Stimulated activated CD4-positive, alpha-beta T cell treated with anti-CD3 and anti-CD28 coated beads, Interleukin-15, amount 100 ng/mL, for 1 hour (primary cell): ENCODE measurements around the gene ERN1.

ENCODE experiments used
- DNase-seq, 2 donors: peaks; one replicate each; pipeline ENCODE4 v3.0.0-alpha.2; 2020; ENCODE audit warnings: low read depth in 1 of 2, low spot score in 1 of 2

ERN1 gene

GRCh38 chr17:64063766-64064224 is 66.1 kb downstream of the ERN1 start:
- peak; percentile 26 to 44 for DNase-seq

GRCh38 chr17:64063088-64063487 is 66.9 kb downstream of the ERN1 start:
- no peak for DNase-seq

DNA sequence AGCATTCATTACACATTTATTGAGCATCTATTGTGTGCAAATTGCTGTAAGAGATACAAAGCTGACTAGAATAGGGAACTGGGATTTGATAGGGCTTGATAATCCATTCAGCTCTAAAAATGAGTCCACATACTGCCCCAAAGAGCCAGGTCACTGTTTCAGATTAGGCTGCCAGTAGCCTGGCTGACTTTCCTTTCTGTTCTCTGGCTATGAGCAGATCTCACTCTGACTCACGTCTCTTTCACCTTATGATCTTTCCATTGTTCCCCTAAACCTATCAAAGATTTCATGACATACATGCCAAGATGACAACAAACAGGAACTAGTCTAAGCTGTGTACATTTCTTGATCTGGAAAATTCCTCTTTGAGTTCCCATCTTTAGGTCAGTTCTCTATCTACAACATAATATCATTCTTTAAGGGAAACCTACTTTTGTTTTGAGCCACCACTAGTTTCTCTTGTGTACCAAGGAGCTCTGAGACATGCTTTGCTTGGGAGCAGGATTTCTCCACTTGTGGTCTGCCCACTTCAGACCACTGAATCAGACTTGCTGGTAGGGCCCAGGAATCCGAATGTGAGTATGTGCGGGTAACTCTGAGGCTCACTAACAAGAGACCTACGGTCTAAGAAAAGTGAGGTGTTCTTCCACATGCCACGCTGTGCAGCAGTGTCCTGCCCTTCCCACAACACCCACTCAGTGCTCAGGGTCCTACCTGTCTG is 68.6 kb downstream of the ERN1 start:
- no peak for DNase-seq

GRCh38 chr17:64060331-64060730 is 69.6 kb downstream of the ERN1 start:
- no peak for DNase-seq

- DNase-seq: no peak
Measured at GRCh38 chr17:64059756-64060155, 70.2 kb downstream of the ERN1 start.

DNA sequence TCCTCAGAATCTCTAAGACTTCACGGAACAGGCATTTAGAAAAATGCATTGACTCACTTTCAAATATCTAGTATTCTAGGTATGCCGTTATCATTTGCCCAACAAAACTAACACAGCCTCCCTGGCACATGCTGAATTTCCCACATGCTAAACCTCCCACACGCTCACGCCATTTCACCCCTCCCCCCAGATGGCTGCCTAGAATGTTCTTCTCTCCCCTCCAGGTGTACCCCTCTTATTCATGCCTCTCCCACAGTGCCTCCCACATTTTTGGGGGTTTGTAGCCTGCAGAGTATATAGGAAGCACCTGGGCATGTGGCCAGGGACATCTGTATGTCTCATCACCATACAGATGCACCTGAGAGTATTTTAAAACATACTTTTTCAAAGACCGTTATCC is 71.3 kb downstream of the ERN1 start:
- no peak for DNase-seq

- no peak for DNase-seq
Measured at GRCh38 chr17:64057701-64058263, 72.2 kb downstream of the ERN1 start.

GRCh38 chr17:64056269-64057005 is 73.5 kb downstream of the ERN1 start:
- DNase-seq: no peak

DNA sequence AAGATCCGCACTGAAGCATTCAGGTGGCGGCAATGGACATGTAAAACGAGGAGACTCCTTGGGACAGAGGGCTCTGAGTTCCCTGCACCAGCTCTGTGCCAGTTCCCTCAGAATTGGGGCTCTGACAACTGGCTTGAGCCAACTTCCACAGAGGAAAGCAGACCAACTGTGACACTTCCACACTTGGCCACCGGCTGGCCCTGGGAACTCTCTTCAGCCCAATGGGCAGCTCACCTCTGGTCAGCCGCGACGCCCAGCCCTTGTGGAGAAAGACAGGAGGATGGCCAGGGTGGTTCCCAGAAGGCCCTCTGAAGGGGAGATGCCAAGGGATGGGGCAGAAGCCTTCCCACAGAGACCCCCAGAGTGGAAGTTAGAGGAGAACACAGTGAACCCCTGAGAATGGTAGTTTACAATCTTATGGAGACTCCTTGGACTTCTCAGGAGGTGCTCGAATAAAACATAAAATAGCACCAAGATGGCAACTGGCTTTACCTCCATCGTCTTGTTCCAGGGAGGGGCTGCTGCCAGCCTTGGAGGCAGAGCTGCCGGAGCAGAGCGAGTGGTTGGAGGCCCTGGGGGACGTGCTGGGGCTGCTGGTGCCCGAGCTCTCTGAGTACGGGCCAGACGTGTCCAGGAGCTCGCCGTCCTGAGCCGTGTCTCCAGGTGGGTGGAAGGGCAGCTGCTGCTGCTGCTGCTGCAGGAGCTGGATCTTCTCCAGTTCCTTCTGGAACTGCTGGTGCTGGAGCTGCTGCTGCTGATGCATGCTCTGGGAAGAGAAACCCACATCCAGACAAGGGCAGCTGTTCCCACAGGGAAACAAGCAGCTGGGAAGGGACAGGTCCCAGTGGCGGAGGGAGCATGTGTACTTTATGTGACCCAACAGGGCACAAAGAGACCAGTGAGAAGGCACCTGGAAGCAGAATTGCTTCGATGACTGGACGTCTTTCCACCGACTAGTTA is 74.5 kb downstream of the ERN1 start:
- no peak for DNase-seq

- no peak for DNase-seq
Measured at GRCh38 chr17:64054304-64054703, 75.6 kb downstream of the ERN1 start.

DNA sequence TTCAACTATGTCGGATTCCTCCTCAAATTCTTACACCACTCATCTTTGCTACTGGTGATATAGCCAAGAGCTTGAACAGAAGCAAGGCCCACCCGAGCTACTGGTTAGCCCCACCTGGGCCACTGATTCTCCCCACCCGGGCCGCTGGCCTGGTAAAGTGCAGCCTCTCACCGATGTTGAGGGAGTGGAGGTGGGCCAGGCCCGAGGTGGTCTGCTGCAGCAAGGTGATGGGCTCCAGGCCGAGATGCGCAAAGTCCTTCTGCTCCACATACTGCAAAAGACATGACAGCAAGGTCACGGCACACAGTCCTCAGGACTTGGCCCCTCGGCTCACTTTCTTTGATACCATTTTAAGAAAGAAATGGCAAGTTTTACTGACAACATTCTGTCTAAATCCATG is 76.8 kb downstream of the ERN1 start:
- no peak for DNase-seq

GRCh38 chr17:64051153-64051552 is 78.8 kb downstream of the ERN1 start:
- DNase-seq: no peak

DNA sequence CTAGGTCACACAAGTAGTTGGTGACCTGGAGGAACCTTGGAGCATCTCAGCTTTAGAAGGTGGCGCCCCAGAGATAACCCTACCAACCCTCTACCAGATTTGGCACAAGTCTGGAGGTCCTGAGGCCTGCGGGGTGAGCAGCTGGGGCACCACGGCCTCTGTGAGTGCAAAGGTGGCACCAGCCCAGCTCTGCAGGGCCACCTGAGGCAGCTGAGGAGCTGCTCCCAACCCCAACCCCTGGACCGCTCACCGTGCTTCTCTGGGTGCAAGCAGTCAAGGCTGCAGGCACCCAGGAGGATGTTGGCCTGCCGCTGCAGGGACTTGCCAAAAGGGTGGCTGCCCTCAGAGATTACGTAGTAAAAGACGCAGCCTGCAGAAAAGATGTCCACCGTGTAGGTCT is 81.1 kb downstream of the ERN1 start:
- DNase-seq: no peak

DNA sequence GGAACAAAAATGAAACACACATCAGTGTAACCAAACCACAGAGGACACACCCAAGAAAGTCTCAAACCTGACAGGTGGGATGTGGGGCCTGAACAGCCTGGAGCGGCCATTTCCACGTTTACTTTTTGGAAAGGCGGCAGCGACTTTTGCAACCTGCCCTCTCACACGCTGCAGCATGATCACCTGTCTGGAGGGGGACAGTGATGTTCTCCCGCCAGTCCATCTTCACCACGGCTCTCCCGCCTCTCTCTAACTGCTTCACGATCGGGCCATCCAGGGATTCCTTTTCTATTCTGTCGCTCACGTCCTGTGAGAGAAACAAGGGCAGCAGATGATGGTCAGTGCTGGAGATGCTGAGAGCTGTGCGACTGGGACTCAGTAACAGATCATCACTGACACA is 84.8 kb downstream of the ERN1 start:
- DNase-seq: no peak

DNA sequence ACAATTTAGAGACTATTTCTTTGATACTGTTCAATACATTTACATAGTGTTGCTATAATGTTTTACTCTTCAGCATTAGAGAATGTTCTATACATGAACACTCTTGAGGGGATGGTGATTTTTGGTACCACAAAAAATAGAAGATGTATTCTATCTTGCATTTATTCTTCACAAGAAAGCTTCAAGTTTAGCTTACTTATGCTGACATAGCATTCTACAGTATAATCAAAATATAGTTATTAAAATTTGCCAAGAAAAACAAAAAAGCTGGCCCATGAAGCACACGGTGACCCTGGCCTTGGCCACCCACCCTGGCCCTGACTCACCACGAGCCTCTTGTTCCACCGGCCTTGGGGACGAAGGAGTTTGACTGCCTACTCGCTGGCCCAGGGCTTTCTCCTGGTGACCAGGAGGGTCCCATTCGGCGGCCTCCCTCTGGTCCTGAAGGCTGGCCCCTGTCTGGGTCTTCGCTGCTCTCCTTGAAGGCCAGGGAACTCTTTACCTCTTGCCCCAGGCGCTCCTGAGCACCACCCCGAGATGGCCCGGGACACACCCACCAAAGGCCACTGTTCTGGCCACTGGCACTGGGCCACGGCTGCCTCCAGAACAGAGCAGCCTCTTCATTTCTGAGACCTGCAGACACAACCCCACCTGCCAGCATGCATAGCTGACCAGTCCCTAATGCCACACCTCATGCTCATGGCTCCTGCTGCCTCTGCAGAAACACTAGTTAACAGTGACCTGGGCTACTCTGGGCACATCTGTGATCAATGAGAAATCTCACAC is 87.1 kb downstream of the ERN1 start:
- no peak for DNase-seq

GRCh38 chr17:64041912-64042311 is 88.0 kb downstream of the ERN1 start:
- DNase-seq: no peak

DNA sequence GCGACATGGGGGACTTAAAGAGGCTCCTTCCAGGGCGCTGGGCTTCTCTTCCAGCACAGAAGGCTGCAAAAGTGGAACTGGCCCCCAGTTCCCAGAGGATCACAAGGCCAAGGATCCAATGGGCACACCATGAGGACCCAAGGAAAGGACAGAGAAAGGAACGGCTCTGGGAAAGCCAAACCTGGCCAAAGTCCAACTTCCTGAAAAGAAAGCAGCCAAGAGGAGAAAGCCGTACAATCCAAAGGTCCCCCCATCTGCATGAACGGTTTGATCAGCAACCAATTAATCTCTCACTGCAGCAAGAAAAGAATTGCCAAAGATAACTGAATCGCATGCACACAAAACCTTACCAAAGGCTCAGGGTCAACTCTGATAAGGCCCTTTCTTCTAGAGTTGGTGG is 89.7 kb downstream of the ERN1 start:
- DNase-seq: no peak

- DNase-seq: no peak
Measured at GRCh38 chr17:64039106-64039400, 90.9 kb downstream of the ERN1 start.

- no peak for DNase-seq
Measured at GRCh38 chr17:64038331-64039105, 91.4 kb downstream of the ERN1 start.

- no peak for DNase-seq
Measured at GRCh38 chr17:64037802-64038201, 92.1 kb downstream of the ERN1 start.
